ENCODE data around the gene FIGNL2. TPM values are rescaled to one million over a fixed set of nuclear protein-coding genes. Genes with fewer than 3 reads are reported as not detected.

The FIGNL2 gene
- total and polyA plus RNA-seq, 2 experiments from 2014 or later = 1.1 to 5.2 TPM

- H3K79me2 ChIP-seq (replicated peaks; ENCODE audit: insufficient read depth) = no peaks in the 10 kb centered on the region
- H3K4me2 ChIP-seq = no peak overlapping the region
- no peak overlapping the region for H3K4me3 ChIP-seq
- Mint-ChIP-seq H3K9me3 (no peaks in the 10 kb centered on the region; the same call in 2 of the 3 replicates), H3K4me3 (no peak overlapping the region), H3K36me3 (ENCODE audit: low read depth) (peaks cover 3% of the 10 kb centered on the region; the same call in 2 of the 3 replicates), H3K27me3 (ENCODE audit: insufficient read depth, low read depth, poor library complexity) (peaks cover 2% of the 10 kb centered on the region), H3K4me1 (no peaks in the 10 kb centered on the region), H3K27ac (no peak overlapping the region; the same call in 1 of the 2 replicates)
- no peaks in the 10 kb centered on the region; the same call in 1 of the 2 replicates for H3F3A ChIP-seq (replicated peaks; ENCODE audit: low read depth)
- H3K36me3 ChIP-seq (ENCODE audit: insufficient read depth) = no peaks in the 10 kb centered on the region
- no peaks in the 10 kb centered on the region for H3K9me2 ChIP-seq (ENCODE audit: insufficient read depth)
- H3K27me3 ChIP-seq (ENCODE audit: insufficient read depth) = no peaks in the 10 kb centered on the region
- TF ChIP-seq JUNB (IDR thresholded peaks at IDR 0.05; ENCODE audit: unreplicated experiment) = no peak
- TF ChIP-seq, protein P1, sequence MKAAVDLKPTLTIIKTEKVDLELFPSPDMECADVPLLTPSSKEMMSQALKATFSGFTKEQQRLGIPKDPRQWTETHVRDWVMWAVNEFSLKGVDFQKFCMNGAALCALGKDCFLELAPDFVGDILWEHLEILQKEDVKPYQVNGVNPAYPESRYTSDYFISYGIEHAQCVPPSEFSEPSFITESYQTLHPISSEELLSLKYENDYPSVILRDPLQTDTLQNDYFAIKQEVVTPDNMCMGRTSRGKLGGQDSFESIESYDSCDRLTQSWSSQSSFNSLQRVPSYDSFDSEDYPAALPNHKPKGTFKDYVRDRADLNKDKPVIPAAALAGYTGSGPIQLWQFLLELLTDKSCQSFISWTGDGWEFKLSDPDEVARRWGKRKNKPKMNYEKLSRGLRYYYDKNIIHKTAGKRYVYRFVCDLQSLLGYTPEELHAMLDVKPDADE (IDR thresholded peaks at IDR 0.05) = no peak
- TF ChIP-seq, protein P2, sequence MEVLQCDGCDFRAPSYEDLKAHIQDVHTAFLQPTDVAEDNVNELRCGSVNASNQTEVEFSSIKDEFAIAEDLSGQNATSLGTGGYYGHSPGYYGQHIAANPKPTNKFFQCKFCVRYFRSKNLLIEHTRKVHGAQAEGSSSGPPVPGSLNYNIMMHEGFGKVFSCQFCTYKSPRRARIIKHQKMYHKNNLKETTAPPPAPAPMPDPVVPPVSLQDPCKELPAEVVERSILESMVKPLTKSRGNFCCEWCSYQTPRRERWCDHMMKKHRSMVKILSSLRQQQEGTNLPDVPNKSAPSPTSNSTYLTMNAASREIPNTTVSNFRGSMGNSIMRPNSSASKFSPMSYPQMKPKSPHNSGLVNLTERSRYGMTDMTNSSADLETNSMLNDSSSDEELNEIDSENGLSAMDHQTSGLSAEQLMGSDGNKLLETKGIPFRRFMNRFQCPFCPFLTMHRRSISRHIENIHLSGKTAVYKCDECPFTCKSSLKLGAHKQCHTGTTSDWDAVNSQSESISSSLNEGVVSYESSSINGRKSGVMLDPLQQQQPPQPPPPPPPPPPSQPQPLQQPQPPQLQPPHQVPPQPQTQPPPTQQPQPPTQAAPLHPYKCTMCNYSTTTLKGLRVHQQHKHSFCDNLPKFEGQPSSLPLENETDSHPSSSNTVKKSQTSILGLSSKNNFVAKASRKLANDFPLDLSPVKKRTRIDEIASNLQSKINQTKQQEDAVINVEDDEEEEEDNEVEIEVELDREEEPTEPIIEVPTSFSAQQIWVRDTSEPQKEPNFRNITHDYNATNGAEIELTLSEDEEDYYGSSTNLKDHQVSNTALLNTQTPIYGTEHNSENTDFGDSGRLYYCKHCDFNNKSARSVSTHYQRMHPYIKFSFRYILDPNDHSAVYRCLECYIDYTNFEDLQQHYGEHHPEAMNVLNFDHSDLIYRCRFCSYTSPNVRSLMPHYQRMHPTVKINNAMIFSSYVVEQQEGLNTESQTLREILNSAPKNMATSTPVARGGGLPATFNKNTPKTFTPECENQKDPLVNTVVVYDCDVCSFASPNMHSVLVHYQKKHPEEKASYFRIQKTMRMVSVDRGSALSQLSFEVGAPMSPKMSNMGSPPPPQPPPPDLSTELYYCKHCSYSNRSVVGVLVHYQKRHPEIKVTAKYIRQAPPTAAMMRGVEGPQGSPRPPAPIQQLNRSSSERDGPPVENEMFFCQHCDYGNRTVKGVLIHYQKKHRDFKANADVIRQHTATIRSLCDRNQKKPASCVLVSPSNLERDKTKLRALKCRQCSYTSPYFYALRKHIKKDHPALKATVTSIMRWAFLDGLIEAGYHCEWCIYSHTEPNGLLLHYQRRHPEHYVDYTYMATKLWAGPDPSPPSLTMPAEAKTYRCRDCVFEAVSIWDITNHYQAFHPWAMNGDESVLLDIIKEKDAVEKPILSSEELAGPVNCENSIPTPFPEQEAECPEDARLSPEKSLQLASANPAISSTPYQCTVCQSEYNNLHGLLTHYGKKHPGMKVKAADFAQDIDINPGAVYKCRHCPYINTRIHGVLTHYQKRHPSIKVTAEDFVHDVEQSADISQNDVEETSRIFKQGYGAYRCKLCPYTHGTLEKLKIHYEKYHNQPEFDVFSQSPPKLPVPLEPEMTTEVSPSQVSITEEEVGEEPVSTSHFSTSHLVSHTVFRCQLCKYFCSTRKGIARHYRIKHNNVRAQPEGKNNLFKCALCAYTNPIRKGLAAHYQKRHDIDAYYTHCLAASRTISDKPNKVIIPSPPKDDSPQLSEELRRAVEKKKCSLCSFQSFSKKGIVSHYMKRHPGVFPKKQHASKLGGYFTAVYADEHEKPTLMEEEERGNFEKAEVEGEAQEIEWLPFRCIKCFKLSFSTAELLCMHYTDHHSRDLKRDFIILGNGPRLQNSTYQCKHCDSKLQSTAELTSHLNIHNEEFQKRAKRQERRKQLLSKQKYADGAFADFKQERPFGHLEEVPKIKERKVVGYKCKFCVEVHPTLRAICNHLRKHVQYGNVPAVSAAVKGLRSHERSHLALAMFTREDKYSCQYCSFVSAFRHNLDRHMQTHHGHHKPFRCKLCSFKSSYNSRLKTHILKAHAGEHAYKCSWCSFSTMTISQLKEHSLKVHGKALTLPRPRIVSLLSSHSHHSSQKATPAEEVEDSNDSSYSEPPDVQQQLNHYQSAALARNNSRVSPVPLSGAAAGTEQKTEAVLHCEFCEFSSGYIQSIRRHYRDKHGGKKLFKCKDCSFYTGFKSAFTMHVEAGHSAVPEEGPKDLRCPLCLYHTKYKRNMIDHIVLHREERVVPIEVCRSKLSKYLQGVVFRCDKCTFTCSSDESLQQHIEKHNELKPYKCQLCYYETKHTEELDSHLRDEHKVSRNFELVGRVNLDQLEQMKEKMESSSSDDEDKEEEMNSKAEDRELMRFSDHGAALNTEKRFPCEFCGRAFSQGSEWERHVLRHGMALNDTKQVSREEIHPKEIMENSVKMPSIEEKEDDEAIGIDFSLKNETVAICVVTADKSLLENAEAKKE (CRISPR knock-in tag; IDR thresholded peaks at IDR 0.05) = no peak
- TF ChIP-seq STAT1 (IDR thresholded peaks at IDR 0.05; ENCODE audit: unreplicated experiment) = no peak
- TF ChIP-seq CREB1 (CRISPR knock-in tag; IDR thresholded peaks at IDR 0.05; ENCODE audit: low read depth) = no peak
- TF ChIP-seq, protein P3, sequence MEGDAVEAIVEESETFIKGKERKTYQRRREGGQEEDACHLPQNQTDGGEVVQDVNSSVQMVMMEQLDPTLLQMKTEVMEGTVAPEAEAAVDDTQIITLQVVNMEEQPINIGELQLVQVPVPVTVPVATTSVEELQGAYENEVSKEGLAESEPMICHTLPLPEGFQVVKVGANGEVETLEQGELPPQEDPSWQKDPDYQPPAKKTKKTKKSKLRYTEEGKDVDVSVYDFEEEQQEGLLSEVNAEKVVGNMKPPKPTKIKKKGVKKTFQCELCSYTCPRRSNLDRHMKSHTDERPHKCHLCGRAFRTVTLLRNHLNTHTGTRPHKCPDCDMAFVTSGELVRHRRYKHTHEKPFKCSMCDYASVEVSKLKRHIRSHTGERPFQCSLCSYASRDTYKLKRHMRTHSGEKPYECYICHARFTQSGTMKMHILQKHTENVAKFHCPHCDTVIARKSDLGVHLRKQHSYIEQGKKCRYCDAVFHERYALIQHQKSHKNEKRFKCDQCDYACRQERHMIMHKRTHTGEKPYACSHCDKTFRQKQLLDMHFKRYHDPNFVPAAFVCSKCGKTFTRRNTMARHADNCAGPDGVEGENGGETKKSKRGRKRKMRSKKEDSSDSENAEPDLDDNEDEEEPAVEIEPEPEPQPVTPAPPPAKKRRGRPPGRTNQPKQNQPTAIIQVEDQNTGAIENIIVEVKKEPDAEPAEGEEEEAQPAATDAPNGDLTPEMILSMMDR (conservative IDR thresholded peaks at IDR 0.05; ENCODE audit: low read depth in 2 of 2) = no peak
- no peak for TF ChIP-seq NANOG (IDR thresholded peaks at IDR 0.05; ENCODE audit: borderline replicate concordance)
- no peak for TF ChIP-seq ZNF331 (CRISPR knock-in tag; IDR thresholded peaks at IDR 0.05; ENCODE audit: low read depth)
- no peak for TF ChIP-seq ZNF114 (CRISPR knock-in tag; IDR thresholded peaks at IDR 0.05)
- TF ChIP-seq EZH2 (IDR thresholded peaks at IDR 0.05; ENCODE audit: low read depth, unreplicated experiment) = no peak
- TF ChIP-seq, protein P4, sequence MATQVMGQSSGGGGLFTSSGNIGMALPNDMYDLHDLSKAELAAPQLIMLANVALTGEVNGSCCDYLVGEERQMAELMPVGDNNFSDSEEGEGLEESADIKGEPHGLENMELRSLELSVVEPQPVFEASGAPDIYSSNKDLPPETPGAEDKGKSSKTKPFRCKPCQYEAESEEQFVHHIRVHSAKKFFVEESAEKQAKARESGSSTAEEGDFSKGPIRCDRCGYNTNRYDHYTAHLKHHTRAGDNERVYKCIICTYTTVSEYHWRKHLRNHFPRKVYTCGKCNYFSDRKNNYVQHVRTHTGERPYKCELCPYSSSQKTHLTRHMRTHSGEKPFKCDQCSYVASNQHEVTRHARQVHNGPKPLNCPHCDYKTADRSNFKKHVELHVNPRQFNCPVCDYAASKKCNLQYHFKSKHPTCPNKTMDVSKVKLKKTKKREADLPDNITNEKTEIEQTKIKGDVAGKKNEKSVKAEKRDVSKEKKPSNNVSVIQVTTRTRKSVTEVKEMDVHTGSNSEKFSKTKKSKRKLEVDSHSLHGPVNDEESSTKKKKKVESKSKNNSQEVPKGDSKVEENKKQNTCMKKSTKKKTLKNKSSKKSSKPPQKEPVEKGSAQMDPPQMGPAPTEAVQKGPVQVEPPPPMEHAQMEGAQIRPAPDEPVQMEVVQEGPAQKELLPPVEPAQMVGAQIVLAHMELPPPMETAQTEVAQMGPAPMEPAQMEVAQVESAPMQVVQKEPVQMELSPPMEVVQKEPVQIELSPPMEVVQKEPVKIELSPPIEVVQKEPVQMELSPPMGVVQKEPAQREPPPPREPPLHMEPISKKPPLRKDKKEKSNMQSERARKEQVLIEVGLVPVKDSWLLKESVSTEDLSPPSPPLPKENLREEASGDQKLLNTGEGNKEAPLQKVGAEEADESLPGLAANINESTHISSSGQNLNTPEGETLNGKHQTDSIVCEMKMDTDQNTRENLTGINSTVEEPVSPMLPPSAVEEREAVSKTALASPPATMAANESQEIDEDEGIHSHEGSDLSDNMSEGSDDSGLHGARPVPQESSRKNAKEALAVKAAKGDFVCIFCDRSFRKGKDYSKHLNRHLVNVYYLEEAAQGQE (IDR thresholded peaks at IDR 0.05; ENCODE audit: unreplicated experiment) = no peak
- H2AFZ ChIP-seq = no peak overlapping the region
- no peaks in the 10 kb centered on the region; the same call in 1 of the 2 replicates for H4K20me1 ChIP-seq (replicated peaks; ENCODE audit: insufficient read depth)
- DNase-seq (ENCODE audit: low spot score) = no peak
- no peaks in the 10 kb centered on the region for H3K4me1 ChIP-seq (ENCODE audit: insufficient read depth)
- ATAC-seq = no peak
- no peak overlapping the region for H3K27ac ChIP-seq (ENCODE audit: low read depth)
Measured at GRCh38 chr12:51779876-51780275, 68.6 kb downstream of the FIGNL2 start.
